HepG2 (cell line): ENCODE data around the gene NT5C2. TPM values are rescaled to one million over a fixed set of nuclear protein-coding genes. Genes with fewer than 3 reads are reported as not detected.

Experiments
- CREM ChIP-seq, 2 experiments: sonication (generic) in 1 of 2; formaldehyde crosslinking in 1 of 2; IDR thresholded peaks; 2 replicates each; pipeline versions ENCODE4 v1.4.0 to v1.6.1; 2016 to 2020; ENCODE audit warnings: antibody characterized with exemption in 1 of 2, mild to moderate bottlenecking in 1 of 2, missing genetic modification reagents in 1 of 2
- FOXJ3 ChIP-seq: sonication (generic); formaldehyde crosslinking; IDR thresholded peaks from 2 replicates; pipeline ENCODE4 v1.4.0; 2020; ENCODE audit warnings: missing genetic modification reagents, mild to moderate bottlenecking, borderline replicate concordance
- GFI1 ChIP-seq: sonication (generic); formaldehyde crosslinking; IDR thresholded peaks from 2 replicates; pipeline ENCODE4 v1.5.0; 2020; ENCODE audit warnings: missing genetic modification reagents, mild to moderate bottlenecking, borderline replicate concordance
- HMG20A ChIP-seq: IDR thresholded peaks from 2 replicates; pipeline ENCODE4 v1.6.1; 2016; ENCODE audit warnings: borderline replicate concordance
- PPARG ChIP-seq: conservative IDR thresholded peaks from 2 replicates; pipeline ENCODE4 v1.6.1; 2016; ENCODE audit warnings: missing biosample characterization, missing genetic modification reagents
- REPIN1 ChIP-seq: sonication (generic); formaldehyde crosslinking; IDR thresholded peaks from 2 replicates; pipeline ENCODE4 v1.8.0; 2022; ENCODE audit warnings: missing genetic modification reagents, low read depth, mild to moderate bottlenecking, borderline replicate concordance
- SAP130 ChIP-seq: IDR thresholded peaks from 2 replicates; pipeline ENCODE4 v1.6.1; 2016; ENCODE audit warnings: low read depth
- SOX13 ChIP-seq, 3 experiments: fragments of 450-650 bp in 1 of 3; sonication (generic) in 1 of 3; formaldehyde crosslinking in 1 of 3; IDR thresholded peaks in 2 of 3; conservative IDR thresholded peaks in 1 of 3; 2 replicates each; pipeline versions ENCODE4 v1.5.0 to v1.6.1; 2016 to 2020; ENCODE audit warnings: antibody characterized with exemption in 1 of 3, mild to moderate bottlenecking in 1 of 3, missing compliant biosample characterization in 1 of 3, missing genetic modification reagents in 1 of 3, moderate library complexity in 1 of 3
- SOX5 ChIP-seq: IDR thresholded peaks from 2 replicates; pipeline ENCODE4 v1.6.1; 2016; ENCODE audit warnings: borderline replicate concordance
- ZBTB20 ChIP-seq: sonication (generic); formaldehyde crosslinking; IDR thresholded peaks from 2 replicates; pipeline ENCODE4 v1.8.1; 2023; ENCODE audit warnings: missing genetic modification reagents, low read depth, mild to moderate bottlenecking, borderline replicate concordance
- ZKSCAN8 ChIP-seq: IDR thresholded peaks from 2 replicates; pipeline ENCODE4 v1.6.1; 2016; ENCODE audit warnings: borderline replicate concordance, missing genetic modification reagents, missing compliant biosample characterization
- ZNF777 ChIP-seq: sonication (generic); formaldehyde crosslinking; IDR thresholded peaks from 2 replicates; pipeline ENCODE4 v1.4.0; 2020; ENCODE audit warnings: missing genetic modification reagents
- polyA plus RNA-seq, 8 experiments: library from polyadenylated mRNA; depleted of rRNA in 3 of 8; stranded (reverse) in 7 of 8; unstranded in 1 of 8; fragments of >200 nt; fragmentation: Illumina TruSeq in 4 of 8; extraction: Trizol in 4 of 8; gene quantifications; 2 replicates each; pipeline versions ENCODE4 v1.2.1 to v1.2.3, GENCODE V29; 2011 to 2016; ENCODE audit warnings: low read depth in 4 of 8, missing spikeins in 1 of 8, mixed read lengths in 1 of 8; ENCODE audit not compliant: insufficient read depth in 1 of 8
- total RNA-seq, 5 experiments: library from RNA; depleted of rRNA; stranded (reverse); fragments of >200 nt; fragmentation: Illumina TruSeq; extraction: Trizol; gene quantifications; 2 replicates each; pipeline ENCODE4 v1.2.3, GENCODE V29; 2016; ENCODE audit warnings: low read depth in 1 of 5
- TF ChIP-seq, protein P1 (sequence below): sonication (generic); formaldehyde crosslinking; IDR thresholded peaks from 2 replicates; pipeline ENCODE4 v1.4.0; 2020; ENCODE audit warnings: missing genetic modification reagents
- TF ChIP-seq, protein P2 (sequence below): sonication (generic); formaldehyde crosslinking; IDR thresholded peaks from 2 replicates; pipeline ENCODE4 v1.4.0; 2020; ENCODE audit warnings: missing genetic modification reagents, mild to moderate bottlenecking, borderline replicate concordance
- TF ChIP-seq, protein P3 (sequence below): sonication (generic); formaldehyde crosslinking; IDR thresholded peaks from 2 replicates; pipeline ENCODE4 v1.4.0; 2020; ENCODE audit warnings: missing genetic modification reagents, mild to moderate bottlenecking, borderline replicate concordance

NT5C2 gene
- total and polyA plus RNA-seq, 2 of the 13 experiments (the other 11 are each of a cell fraction or from before 2014, with no cell fraction given) = 40.6 to 55.2 TPM

DNA sequence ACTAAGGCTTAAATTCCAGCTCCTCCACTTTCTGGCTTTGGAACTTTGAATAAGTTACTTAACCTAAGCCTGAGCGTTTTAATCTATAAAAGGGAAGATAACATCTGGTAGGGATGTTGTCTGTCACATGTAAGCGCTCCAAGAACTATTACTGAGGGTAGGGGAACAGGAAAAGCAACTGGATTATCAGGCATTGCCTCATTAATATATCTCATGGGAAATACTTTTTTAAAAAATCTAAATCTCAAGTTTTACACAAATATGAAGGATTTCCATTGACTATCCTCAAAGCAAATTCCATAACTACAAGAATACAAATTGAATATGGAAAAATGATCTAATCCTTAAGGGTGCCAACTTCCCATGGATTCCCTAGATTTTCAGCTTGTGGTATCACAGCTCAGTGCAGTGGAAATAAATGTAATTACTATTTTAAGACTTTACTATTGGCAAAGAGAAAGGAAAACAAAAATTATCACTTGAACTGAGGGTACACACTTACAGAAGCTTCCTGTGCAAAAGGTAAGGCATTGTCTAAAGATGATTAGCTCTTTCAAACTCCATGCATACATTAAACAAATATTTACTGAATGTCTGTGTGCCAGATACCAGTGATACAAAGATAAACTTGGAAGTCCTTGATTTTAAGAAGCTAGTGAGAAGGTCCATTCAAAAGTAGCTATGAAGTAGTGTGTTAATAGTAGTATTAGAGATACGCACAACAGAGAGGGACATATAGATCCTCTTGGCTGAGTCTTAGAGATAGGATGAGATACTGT, 38.4 kb downstream of the NT5C2 start (continued):
- peak; percentile 4; the same call in 1 of the 2 replicates for TF ChIP-seq ZKSCAN8 (CRISPR knock-in tag)
- peak; percentile 99 for TF ChIP-seq ZBTB20 (CRISPR knock-in tag)
- peak; percentile 89 for TF ChIP-seq PPARG (CRISPR knock-in tag)
- peak; percentile 73; the same call in 1 of the 2 replicates for TF ChIP-seq FOXJ3 (CRISPR knock-in tag)
- TF ChIP-seq, protein P1, sequence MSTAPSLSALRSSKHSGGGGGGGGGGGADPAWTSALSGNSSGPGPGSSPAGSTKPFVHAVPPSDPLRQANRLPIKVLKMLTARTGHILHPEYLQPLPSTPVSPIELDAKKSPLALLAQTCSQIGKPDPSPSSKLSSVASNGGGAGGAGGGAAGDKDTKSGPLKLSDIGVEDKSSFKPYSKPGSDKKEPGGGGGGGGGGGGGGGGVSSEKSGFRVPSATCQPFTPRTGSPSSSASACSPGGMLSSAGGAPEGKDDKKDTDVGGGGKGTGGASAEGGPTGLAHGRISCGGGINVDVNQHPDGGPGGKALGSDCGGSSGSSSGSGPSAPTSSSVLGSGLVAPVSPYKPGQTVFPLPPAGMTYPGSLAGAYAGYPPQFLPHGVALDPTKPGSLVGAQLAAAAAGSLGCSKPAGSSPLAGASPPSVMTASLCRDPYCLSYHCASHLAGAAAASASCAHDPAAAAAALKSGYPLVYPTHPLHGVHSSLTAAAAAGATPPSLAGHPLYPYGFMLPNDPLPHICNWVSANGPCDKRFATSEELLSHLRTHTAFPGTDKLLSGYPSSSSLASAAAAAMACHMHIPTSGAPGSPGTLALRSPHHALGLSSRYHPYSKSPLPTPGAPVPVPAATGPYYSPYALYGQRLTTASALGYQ (CRISPR knock-in tag) = peak; percentile 66; the same call in 1 of the 2 replicates
- TF ChIP-seq HMG20A (CRISPR knock-in tag) = peak; percentile 11; the same call in 1 of the 2 replicates
- peak; percentile 89 for TF ChIP-seq SOX5 (CRISPR knock-in tag)
- no peak; the same call in 1 of the 2 replicates for TF ChIP-seq SOX13 (IDR thresholded peaks at IDR 0.05)
- TF ChIP-seq SOX13 (CRISPR knock-in tag; conservative IDR thresholded peaks at IDR 0.05 in 1 of 2, IDR thresholded peaks at IDR 0.05 in 1 of 2) = peak in 1 of 2 experiments; percentile 95; a peak in 2 of 4 replicates
- TF ChIP-seq GFI1 (CRISPR knock-in tag) = 0 out of 2 replicates have a peak, but pooled peaks have one; percentile 33
- TF ChIP-seq REPIN1 (CRISPR knock-in tag) = no peak
- TF ChIP-seq, protein P2, sequence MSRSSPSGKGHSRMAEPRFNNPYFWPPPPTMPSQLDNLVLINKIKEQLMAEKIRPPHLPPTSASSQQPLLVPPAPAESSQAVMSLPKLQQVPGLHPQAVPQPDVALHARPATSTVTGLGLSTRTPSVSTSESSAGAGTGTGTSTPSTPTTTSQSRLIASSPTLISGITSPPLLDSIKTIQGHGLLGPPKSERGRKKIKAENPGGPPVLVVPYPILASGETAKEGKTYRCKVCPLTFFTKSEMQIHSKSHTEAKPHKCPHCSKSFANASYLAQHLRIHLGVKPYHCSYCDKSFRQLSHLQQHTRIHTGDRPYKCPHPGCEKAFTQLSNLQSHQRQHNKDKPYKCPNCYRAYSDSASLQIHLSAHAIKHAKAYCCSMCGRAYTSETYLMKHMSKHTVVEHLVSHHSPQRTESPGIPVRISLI (CRISPR knock-in tag) = peak; percentile 29; the same call in 1 of the 2 replicates
- TF ChIP-seq, protein P3, sequence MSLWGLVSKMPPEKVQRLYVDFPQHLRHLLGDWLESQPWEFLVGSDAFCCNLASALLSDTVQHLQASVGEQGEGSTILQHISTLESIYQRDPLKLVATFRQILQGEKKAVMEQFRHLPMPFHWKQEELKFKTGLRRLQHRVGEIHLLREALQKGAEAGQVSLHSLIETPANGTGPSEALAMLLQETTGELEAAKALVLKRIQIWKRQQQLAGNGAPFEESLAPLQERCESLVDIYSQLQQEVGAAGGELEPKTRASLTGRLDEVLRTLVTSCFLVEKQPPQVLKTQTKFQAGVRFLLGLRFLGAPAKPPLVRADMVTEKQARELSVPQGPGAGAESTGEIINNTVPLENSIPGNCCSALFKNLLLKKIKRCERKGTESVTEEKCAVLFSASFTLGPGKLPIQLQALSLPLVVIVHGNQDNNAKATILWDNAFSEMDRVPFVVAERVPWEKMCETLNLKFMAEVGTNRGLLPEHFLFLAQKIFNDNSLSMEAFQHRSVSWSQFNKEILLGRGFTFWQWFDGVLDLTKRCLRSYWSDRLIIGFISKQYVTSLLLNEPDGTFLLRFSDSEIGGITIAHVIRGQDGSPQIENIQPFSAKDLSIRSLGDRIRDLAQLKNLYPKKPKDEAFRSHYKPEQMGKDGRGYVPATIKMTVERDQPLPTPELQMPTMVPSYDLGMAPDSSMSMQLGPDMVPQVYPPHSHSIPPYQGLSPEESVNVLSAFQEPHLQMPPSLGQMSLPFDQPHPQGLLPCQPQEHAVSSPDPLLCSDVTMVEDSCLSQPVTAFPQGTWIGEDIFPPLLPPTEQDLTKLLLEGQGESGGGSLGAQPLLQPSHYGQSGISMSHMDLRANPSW (CRISPR knock-in tag) = no peak
- peak; percentile 68 for TF ChIP-seq CREM (IDR thresholded peaks at IDR 0.05)
- TF ChIP-seq CREM (CRISPR knock-in tag; IDR thresholded peaks at IDR 0.05) = no peak
- peak; percentile 32; the same call in 1 of the 2 replicates for TF ChIP-seq SAP130 (CRISPR knock-in tag)
- no peak for TF ChIP-seq ZNF777 (CRISPR knock-in tag)
